22Rv1 (cell line): Measurements from ENCODE around the gene ANO3.

Source experiments
- CTCF ChIP-seq: fragments of 450-650 bp; IDR thresholded peaks from 2 replicates; pipeline ENCODE4 v1.5.1; 2017; ENCODE audit warnings: mild to moderate bottlenecking
- ZFX ChIP-seq: fragments of 450-650 bp; IDR thresholded peaks from 2 replicates; pipeline ENCODE4 v1.6.1; 2017; ENCODE audit warnings: antibody characterized with exemption, borderline replicate concordance

- no peak for TF ChIP-seq CTCF
- no peak for TF ChIP-seq ZFX
Observed at GRCh38 chr11:26287067-26287518, 44.8 kb upstream of the ANO3 start.
